Breast epithelium (tissue), 3 donors: ENCODE measurements around the gene DNAL1.

Experiments
- POLR2A ChIP-seq: fragments of 450-650 bp; IDR thresholded peaks from one replicate; pipeline ENCODE4 v1.6.1; 2016; ENCODE audit warnings: antibody characterized with exemption, mild to moderate bottlenecking, moderate library complexity
- TF ChIP-seq, protein P1 (sequence below), 3 donors: fragments of 450-650 bp; IDR thresholded peaks; one replicate each; pipeline ENCODE4 v1.5.1; 2016 to 2017; ENCODE audit warnings: antibody characterized with exemption in 3 of 3, mild to moderate bottlenecking in 3 of 3, moderate library complexity in 3 of 3

DNA sequence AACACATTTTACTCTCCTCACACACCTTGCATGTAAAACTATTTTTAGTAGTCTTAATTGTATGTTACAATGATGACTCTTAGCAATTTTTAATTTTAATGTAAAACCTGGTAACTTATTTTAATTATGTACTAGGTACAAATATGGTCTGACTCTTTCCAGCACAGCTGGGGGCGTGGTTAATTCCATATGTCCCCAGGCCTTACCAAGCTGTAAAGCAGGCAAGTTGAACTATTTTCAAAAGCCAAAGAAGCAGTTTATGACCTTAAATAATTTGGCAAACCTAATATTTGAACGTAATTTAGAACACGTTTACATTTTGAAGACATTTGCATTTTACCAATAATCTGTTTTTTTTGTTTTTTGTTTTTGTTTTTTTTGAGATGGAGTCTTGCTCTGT is 41.8 kb upstream of the DNAL1 start:
- TF ChIP-seq, protein P1, sequence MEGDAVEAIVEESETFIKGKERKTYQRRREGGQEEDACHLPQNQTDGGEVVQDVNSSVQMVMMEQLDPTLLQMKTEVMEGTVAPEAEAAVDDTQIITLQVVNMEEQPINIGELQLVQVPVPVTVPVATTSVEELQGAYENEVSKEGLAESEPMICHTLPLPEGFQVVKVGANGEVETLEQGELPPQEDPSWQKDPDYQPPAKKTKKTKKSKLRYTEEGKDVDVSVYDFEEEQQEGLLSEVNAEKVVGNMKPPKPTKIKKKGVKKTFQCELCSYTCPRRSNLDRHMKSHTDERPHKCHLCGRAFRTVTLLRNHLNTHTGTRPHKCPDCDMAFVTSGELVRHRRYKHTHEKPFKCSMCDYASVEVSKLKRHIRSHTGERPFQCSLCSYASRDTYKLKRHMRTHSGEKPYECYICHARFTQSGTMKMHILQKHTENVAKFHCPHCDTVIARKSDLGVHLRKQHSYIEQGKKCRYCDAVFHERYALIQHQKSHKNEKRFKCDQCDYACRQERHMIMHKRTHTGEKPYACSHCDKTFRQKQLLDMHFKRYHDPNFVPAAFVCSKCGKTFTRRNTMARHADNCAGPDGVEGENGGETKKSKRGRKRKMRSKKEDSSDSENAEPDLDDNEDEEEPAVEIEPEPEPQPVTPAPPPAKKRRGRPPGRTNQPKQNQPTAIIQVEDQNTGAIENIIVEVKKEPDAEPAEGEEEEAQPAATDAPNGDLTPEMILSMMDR (IDR thresholded peaks at IDR 0.05): no peak
- TF ChIP-seq POLR2A: no peak
